ENCODE results near the gene CNIH2.

- no peak for TF ChIP-seq CTCF (conservative IDR thresholded peaks at IDR 0.05 in 1 of 2, IDR thresholded peaks at IDR 0.05 in 1 of 2; ENCODE audit: low read depth in 1 of 2, low read length in 2 of 2)
- no peak for TF ChIP-seq EZH2 (IDR thresholded peaks at IDR 0.05; ENCODE audit: low read length, missing control alignments)
Measured at GRCh38 chr11:66263785-66264184, 14.2 kb upstream of the CNIH2 start.

All from fibroblast of lung (primary cell).